ENCODE results near the gene CCDC88B.

GRCh38 chr11:64318766-64319761 lies 20.9 kb upstream of the CCDC88B start:
- no peak for TF ChIP-seq CTCF (IDR thresholded peaks at IDR 0.05)
- TF ChIP-seq TCF7L2 (IDR thresholded peaks at IDR 0.05; ENCODE audit: low read depth, low read length) = no peak

Measured in Panc1 (cell line).